Measurements from ENCODE around the gene EIF2B5. TPM values are rescaled to one million over a fixed set of nuclear protein-coding genes. Genes with fewer than 3 reads are reported as not detected.

The EIF2B5 gene
- total and polyA plus RNA-seq, 2 of the 13 experiments (the other 11 are each of a cell fraction or from before 2014, with no cell fraction given), result 38.4 to 60.2 TPM

- TF ChIP-seq ZHX2 (IDR thresholded peaks at IDR 0.05; ENCODE audit: low read depth) (peak; percentile 84), ZHX2 (CRISPR knock-in tag; IDR thresholded peaks at IDR 0.05; ENCODE audit: borderline replicate concordance) (no peak; the same call in 1 of the 2 replicates), ZBTB39 (CRISPR knock-in tag; IDR thresholded peaks at IDR 0.05) (no peak), HBP1 (CRISPR knock-in tag; IDR thresholded peaks at IDR 0.05; ENCODE audit: low read depth) (peak; percentile 94), CENPT (CRISPR knock-in tag; IDR thresholded peaks at IDR 0.05; ENCODE audit: low read depth) (no peak), JUND (CRISPR knock-in tag; IDR thresholded peaks at IDR 0.05) (no peak), THAP9 (CRISPR knock-in tag; IDR thresholded peaks at IDR 0.05; ENCODE audit: borderline replicate concordance) (peak; percentile 97), GTF3A (CRISPR knock-in tag; conservative IDR thresholded peaks at IDR 0.05) (no peak), ZBTB42 (CRISPR knock-in tag; IDR thresholded peaks at IDR 0.05) (peak; percentile 55; the same call in 1 of the 2 replicates), MNT (IDR thresholded peaks at IDR 0.05) (peak; percentile 23; the same call in 1 of the 2 replicates), ZFY (CRISPR knock-in tag; IDR thresholded peaks at IDR 0.05) (peak; percentile 63), FOXK2 (IDR thresholded peaks at IDR 0.05) (no peak), MZF1 (CRISPR knock-in tag; IDR thresholded peaks at IDR 0.05; ENCODE audit: borderline replicate concordance) (no peak)
These were observed at the start of gene EIF2B5 (continued) for GRCh38 chr3:184135149-184135910.
